Measurements from ENCODE around the gene ENO2.

Gene ENO2

DNA sequence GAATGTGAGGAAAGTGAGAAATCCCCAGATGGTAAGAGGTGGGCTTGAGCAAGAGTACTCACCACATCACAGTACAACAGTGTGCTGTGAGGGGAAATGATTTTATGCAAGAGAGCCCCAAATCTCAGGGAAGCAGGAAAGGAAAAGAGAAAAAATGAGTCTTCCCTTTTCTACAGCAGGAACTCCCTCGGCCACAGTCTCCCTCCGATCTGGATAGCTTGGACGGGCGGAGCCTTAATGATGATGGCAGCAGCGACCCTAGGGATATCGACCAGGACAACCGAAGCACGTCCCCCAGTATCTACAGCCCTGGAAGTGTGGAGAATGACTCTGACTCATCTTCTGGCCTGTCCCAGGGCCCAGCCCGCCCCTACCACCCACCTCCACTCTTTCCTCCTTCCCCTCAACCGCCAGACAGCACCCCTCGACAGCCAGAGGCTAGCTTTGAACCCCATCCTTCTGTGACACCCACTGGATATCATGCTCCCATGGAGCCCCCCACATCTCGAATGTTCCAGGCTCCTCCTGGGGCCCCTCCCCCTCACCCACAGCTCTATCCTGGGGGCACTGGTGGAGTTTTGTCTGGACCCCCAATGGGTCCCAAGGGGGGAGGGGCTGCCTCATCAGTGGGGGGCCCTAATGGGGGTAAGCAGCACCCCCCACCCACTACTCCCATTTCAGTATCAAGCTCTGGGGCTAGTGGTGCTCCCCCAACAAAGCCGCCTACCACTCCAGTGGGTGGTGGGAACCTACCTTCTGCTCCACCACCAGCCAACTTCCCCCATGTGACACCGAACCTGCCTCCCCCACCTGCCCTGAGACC, 21.2 kb downstream of the ENO2 start:
- TF ChIP-seq, protein P1, sequence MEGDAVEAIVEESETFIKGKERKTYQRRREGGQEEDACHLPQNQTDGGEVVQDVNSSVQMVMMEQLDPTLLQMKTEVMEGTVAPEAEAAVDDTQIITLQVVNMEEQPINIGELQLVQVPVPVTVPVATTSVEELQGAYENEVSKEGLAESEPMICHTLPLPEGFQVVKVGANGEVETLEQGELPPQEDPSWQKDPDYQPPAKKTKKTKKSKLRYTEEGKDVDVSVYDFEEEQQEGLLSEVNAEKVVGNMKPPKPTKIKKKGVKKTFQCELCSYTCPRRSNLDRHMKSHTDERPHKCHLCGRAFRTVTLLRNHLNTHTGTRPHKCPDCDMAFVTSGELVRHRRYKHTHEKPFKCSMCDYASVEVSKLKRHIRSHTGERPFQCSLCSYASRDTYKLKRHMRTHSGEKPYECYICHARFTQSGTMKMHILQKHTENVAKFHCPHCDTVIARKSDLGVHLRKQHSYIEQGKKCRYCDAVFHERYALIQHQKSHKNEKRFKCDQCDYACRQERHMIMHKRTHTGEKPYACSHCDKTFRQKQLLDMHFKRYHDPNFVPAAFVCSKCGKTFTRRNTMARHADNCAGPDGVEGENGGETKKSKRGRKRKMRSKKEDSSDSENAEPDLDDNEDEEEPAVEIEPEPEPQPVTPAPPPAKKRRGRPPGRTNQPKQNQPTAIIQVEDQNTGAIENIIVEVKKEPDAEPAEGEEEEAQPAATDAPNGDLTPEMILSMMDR (IDR thresholded peaks at IDR 0.05; ENCODE audit: low read length, missing control alignments): no peak
- peak; percentile 64 for DNase-seq (ENCODE audit: low read depth)
- no peak overlapping the region for H3K4me3 ChIP-seq (replicated peaks; ENCODE audit: low read depth, low read length)

DNA sequence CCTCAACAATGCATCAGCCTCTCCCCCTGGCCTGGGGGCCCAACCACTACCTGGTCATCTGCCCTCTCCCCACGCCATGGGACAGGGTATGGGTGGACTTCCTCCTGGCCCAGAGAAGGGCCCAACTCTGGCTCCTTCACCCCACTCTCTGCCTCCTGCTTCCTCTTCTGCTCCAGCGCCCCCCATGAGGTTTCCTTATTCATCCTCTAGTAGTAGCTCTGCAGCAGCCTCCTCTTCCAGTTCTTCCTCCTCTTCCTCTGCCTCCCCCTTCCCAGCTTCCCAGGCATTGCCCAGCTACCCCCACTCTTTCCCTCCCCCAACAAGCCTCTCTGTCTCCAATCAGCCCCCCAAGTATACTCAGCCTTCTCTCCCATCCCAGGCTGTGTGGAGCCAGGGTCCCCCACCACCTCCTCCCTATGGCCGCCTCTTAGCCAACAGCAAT, 21.8 kb downstream of the ENO2 start:
- DNase-seq (ENCODE audit: low read depth): no peak
- H3K4me3 ChIP-seq (replicated peaks; ENCODE audit: low read depth, low read length): no peak overlapping the region
- TF ChIP-seq, protein P1 (IDR thresholded peaks at IDR 0.05; ENCODE audit: low read length, missing control alignments): no peak

DNA sequence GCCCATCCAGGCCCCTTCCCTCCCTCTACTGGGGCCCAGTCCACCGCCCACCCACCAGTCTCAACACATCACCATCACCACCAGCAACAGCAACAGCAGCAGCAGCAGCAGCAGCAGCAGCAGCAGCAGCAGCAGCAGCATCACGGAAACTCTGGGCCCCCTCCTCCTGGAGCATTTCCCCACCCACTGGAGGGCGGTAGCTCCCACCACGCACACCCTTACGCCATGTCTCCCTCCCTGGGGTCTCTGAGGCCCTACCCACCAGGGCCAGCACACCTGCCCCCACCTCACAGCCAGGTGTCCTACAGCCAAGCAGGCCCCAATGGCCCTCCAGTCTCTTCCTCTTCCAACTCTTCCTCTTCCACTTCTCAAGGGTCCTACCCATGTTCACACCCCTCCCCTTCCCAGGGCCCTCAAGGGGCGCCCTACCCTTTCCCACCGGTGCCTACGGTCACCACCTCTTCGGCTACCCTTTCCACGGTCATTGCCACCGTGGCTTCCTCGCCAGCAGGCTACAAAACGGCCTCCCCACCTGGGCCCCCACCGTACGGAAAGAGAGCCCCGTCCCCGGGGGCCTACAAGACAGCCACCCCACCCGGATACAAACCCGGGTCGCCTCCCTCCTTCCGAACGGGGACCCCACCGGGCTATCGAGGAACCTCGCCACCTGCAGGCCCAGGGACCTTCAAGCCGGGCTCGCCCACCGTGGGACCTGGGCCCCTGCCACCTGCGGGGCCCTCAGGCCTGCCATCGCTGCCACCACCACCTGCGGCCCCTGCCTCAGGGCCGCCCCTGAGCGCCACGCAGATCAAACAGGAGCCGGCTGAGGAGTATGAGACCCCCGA, 22.5 kb downstream of the ENO2 start:
- no peak for DNase-seq (ENCODE audit: low read depth)
- H3K4me3 ChIP-seq (replicated peaks; ENCODE audit: low read depth, low read length): peak overlapping the region; percentile 52
- TF ChIP-seq, protein P1 (IDR thresholded peaks at IDR 0.05; ENCODE audit: low read length, missing control alignments): no peak

DNA sequence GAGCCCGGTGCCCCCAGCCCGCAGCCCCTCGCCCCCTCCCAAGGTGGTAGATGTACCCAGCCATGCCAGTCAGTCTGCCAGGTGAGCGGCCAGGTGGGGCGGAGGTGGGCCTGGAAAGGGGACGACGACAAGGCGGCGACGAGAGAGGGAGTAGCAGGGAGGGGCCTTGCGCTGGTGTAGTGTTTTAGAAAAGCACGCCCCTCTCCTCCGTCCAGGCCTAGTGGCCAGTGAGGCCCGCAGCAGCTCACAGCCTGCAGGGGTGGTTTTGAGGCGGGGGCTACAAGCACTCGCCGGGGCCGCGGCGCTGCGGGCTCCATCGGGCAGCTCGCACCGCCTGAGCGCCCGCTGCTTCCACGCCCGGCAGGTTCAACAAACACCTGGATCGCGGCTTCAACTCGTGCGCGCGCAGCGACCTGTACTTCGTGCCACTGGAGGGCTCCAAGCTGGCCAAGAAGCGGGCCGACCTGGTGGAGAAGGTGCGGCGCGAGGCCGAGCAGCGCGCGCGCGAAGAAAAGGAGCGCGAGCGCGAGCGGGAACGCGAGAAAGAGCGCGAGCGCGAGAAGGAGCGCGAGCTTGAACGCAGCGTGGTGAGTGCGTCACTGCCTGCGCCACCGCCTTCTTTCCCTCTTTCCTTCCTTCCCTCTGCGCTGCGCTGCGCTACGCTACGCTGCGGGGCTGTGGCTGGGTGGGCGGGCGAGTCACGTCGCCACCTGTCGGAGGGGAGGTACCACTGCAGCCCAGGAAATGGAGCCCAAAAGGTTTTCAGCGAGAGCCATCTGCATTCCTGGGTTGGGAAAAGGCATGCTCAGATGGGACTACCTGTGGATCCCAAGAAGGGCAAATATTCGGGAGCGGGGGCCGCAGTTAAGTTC, 23.3 kb downstream of the ENO2 start:
- peak overlapping the region; percentile 52 for H3K4me3 ChIP-seq (replicated peaks; ENCODE audit: low read depth, low read length)
- TF ChIP-seq, protein P1 (IDR thresholded peaks at IDR 0.05; ENCODE audit: low read length, missing control alignments): peak; percentile 93
- DNase-seq (ENCODE audit: low read depth): peak; percentile 95

DNA sequence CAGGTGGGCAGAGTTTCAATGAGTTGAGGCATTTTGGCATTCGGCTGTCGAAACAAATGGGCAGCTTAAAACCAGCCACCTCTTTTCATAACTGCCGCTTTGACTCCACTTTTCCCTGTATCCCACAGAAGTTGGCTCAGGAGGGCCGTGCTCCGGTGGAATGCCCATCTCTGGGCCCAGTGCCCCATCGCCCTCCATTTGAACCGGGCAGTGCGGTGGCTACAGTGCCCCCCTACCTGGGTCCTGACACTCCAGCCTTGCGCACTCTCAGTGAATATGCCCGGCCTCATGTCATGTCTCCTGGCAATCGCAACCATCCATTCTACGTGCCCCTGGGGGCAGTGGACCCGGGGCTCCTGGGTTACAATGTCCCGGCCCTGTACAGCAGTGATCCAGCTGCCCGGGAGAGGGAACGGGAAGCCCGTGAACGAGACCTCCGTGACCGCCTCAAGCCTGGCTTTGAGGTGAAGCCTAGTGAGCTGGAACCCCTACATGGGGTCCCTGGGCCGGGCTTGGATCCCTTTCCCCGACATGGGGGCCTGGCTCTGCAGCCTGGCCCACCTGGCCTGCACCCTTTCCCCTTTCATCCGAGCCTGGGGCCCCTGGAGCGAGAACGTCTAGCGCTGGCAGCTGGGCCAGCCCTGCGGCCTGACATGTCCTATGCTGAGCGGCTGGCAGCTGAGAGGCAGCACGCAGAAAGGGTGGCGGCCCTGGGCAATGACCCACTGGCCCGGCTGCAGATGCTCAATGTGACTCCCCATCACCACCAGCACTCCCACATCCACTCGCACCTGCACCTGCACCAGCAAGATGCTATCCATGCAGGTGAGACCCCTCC, 24.2 kb downstream of the ENO2 start:
- DNase-seq (ENCODE audit: low read depth): no peak
- peak overlapping the region; percentile 52 for H3K4me3 ChIP-seq (replicated peaks; ENCODE audit: low read depth, low read length)
- TF ChIP-seq, protein P1 (IDR thresholded peaks at IDR 0.05; ENCODE audit: low read length, missing control alignments): no peak

DNA sequence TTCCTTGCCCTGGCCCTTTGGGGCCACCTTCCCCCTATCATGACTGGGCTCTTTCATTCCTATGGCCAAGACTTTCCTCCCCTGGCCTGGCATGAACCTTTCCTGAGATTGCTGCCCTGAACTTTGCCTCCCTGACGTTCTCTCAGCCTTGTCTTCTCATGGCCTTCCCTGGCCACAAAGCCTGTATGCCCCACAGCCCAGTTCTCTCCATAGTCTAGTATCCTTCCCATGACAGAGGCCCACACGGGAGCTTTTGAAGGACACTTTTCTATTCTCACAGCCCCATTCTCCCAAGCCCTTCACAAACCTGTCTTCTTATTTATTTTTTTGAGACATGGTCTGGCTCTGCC, 24.8 kb downstream of the ENO2 start:
- no peak for DNase-seq (ENCODE audit: low read depth)
- TF ChIP-seq, protein P1 (IDR thresholded peaks at IDR 0.05; ENCODE audit: low read length, missing control alignments): no peak
- H3K4me3 ChIP-seq (replicated peaks; ENCODE audit: low read depth, low read length): no peak overlapping the region
